Hepatocyte (in vitro differentiated cells): ENCODE results near the gene IGSF5. TPM values are rescaled to one million over a fixed set of nuclear protein-coding genes. Genes with fewer than 3 reads are reported as not detected.
A peak's percentile ranks its signal among the peaks of the same experiment; 100 is the strongest.
"Not testable (repeated sequence)": the region's sequence is repeated elsewhere in the genome, so short reads cannot be mapped to it uniquely, and the experiment has no call there.

ENCODE experiments used
- DNase-seq: peaks from one replicate; pipeline ENCODE4 v3.0.0-alpha.2; 2016; ENCODE audit warnings: low spot score
- H2AFZ ChIP-seq: fragments of 200-600 bp; sonication (generic); 2 replicates; pipeline ENCODE4 v1.6.0; 2016; ENCODE audit warnings: antibody characterized with exemption, mild to moderate bottlenecking
- H3K27ac ChIP-seq: fragments of 200-600 bp; sonication (generic); 2 replicates; pipeline ENCODE4 v1.5.1; 2016; ENCODE audit warnings: mild to moderate bottlenecking
- H3K27me3 ChIP-seq: fragments of 200-600 bp; sonication (generic); 2 replicates; pipeline ENCODE4 v1.6.1; 2016
- H3K36me3 ChIP-seq: fragments of 200-600 bp; sonication (generic); replicated peaks from 2 replicates; pipeline ENCODE4 v1.5.1; 2016; ENCODE audit warnings: low read depth; ENCODE audit not compliant: insufficient read depth
- H3K4me1 ChIP-seq: fragments of 200-600 bp; sonication (generic); 2 replicates; pipeline ENCODE4 v1.5.1; 2016; ENCODE audit warnings: mild to moderate bottlenecking, moderate library complexity; ENCODE audit not compliant: insufficient read depth
- H3K4me2 ChIP-seq: fragments of 200-600 bp; sonication (generic); 2 replicates; pipeline ENCODE4 v1.6.0; 2016
- H3K4me3 ChIP-seq: fragments of 200-600 bp; sonication (generic); 2 replicates; pipeline ENCODE4 v1.5.1; 2016; ENCODE audit warnings: mild to moderate bottlenecking
- H3K79me2 ChIP-seq: fragments of 200-600 bp; sonication (generic); 2 replicates; pipeline ENCODE4 v1.6.0; 2017; ENCODE audit warnings: mild to moderate bottlenecking
- H3K9me2 ChIP-seq: fragments of 200-600 bp; sonication (generic); replicated peaks from 2 replicates; pipeline ENCODE4 v1.6.0; 2017; ENCODE audit warnings: mild to moderate bottlenecking; ENCODE audit not compliant: insufficient read depth
- H3K9me3 ChIP-seq: fragments of 200-600 bp; sonication (generic); 2 replicates; pipeline ENCODE4 v1.5.1; 2016; ENCODE audit warnings: low read depth, mild to moderate bottlenecking
- H4K20me1 ChIP-seq: fragments of 200-600 bp; sonication (generic); 2 replicates; pipeline ENCODE4 v1.6.0; 2016; ENCODE audit warnings: mild to moderate bottlenecking; ENCODE audit not compliant: insufficient read depth, poor library complexity, severe bottlenecking
- CTCF ChIP-seq: fragments of 200-600 bp; sonication (generic); IDR thresholded peaks from 2 replicates; pipeline ENCODE4 v1.5.1; 2016; ENCODE audit warnings: antibody characterized with exemption, mild to moderate bottlenecking; ENCODE audit not compliant: poor library complexity
- EZH2 ChIP-seq: fragments of 200-600 bp; sonication (generic); IDR thresholded peaks from 2 replicates; pipeline ENCODE4 v1.6.1; 2016; ENCODE audit warnings: antibody characterized with exemption, mild to moderate bottlenecking, borderline replicate concordance
- EZH2phosphoT487 ChIP-seq: fragments of 200-600 bp; sonication (generic); IDR thresholded peaks from one replicate; pipeline ENCODE4 v1.6.1; 2018; ENCODE audit warnings: antibody characterized with exemption, mild to moderate bottlenecking, low read depth, moderate library complexity; ENCODE audit not compliant: unreplicated experiment, severe bottlenecking
- WGBS: methylation state at CpG from one replicate; pipeline ENCODE4 v1.1.6; 2016; ENCODE audit warnings: low lambda C conversion rate; ENCODE audit errors: missing lambda C conversion rate; 5-methylcytosine and 5-hydroxymethylcytosine counted together
- polyA plus RNA-seq: library from polyadenylated mRNA; unstranded; fragments of >200 nt; fragmentation: Nextera tagmentation; extraction: Ambion mirVana; gene quantifications from 2 replicates; pipeline ENCODE4 v1.2.1, GENCODE V29; 2016
- total RNA-seq: library from RNA; depleted of rRNA; stranded (reverse); fragments of >200 nt; gene quantifications from 2 replicates; pipeline ENCODE4 v1.2.3, GENCODE V29; 2014

Gene IGSF5
- total and polyA plus RNA-seq, 2 experiments from 2014 or later = 0.10 TPM; not detected in 1

GRCh38 chr21:39737376-39738000 is 7.5 kb upstream of the IGSF5 start:
- H3K9me3 ChIP-seq = no peaks in the 10 kb centered on the region
- WGBS = 84% methylated on average over 15 of the region's 15 CpGs

GRCh38 chr21:39738566-39738965 is 6.4 kb upstream of the IGSF5 start:
- DNase-seq = no peak
- Histone ChIP-seq H3K4me1 (no peaks in the 10 kb centered on the region), H3K4me2 (no peak overlapping the region), H3K9me3 (no peaks in the 10 kb centered on the region), H3K27me3 (no peaks in the 10 kb centered on the region), H3K9me2 (no peaks in the 10 kb centered on the region), H3K79me2 (no peaks in the 10 kb centered on the region), H2AFZ (no peak overlapping the region), H3K27ac (peak overlapping the region; percentile 60), H3K4me3 (no peak overlapping the region), H3K36me3 (no peaks in the 10 kb centered on the region), H4K20me1 (no peaks in the 10 kb centered on the region)
- no peak for TF ChIP-seq EZH2phosphoT487
- no peak for TF ChIP-seq CTCF
- no peak for TF ChIP-seq EZH2
- WGBS = 91% methylated on average over 6 of the region's 6 CpGs

More at GRCh38 chr21:39737376-39738000, 7.5 kb upstream of the IGSF5 start:
- Histone ChIP-seq H3K36me3 (no peaks in the 10 kb centered on the region), H2AFZ (no peak overlapping the region), H3K9me2 (no peaks in the 10 kb centered on the region), H3K79me2 (no peaks in the 10 kb centered on the region), H3K4me2 (no peak overlapping the region), H3K4me3 (no peak overlapping the region), H4K20me1 (no peaks in the 10 kb centered on the region), H3K27ac (peak overlapping the region; percentile 60), H3K27me3 (no peaks in the 10 kb centered on the region), H3K4me1 (no peaks in the 10 kb centered on the region)
- TF ChIP-seq EZH2 = no peak
- TF ChIP-seq CTCF = no peak
- TF ChIP-seq EZH2phosphoT487 = no peak
- DNase-seq = no peak

GRCh38 chr21:39739531-39739930 is 5.5 kb upstream of the IGSF5 start:
- not testable (repeated sequence) for H3K9me3 ChIP-seq, H3K27me3 ChIP-seq, H3K9me2 ChIP-seq, H3K4me3 ChIP-seq, H4K20me1 ChIP-seq, H3K36me3 ChIP-seq, DNase-seq, H2AFZ ChIP-seq, H3K27ac ChIP-seq, H3K4me1 ChIP-seq, H3K4me2 ChIP-seq, H3K79me2 ChIP-seq
- WGBS = 92% methylated on average over 5 of the region's 5 CpGs

GRCh38 chr21:39742561-39742960 is 2.4 kb upstream of the IGSF5 start:
- H3K9me2 ChIP-seq, H4K20me1 ChIP-seq, H3K79me2 ChIP-seq, H3K4me3 ChIP-seq, DNase-seq, H3K4me1 ChIP-seq, H2AFZ ChIP-seq, H3K9me3 ChIP-seq, H3K27ac ChIP-seq, H3K4me2 ChIP-seq, H3K36me3 ChIP-seq, H3K27me3 ChIP-seq: not testable (repeated sequence)
- WGBS = 67% methylated on average over 4 of the region's 4 CpGs

GRCh38 chr21:39745332-39745731 is 349 bp downstream of the IGSF5 start:
- H3K27ac ChIP-seq, H3K4me1 ChIP-seq, H4K20me1 ChIP-seq, H3K4me3 ChIP-seq, H3K27me3 ChIP-seq, H3K36me3 ChIP-seq, H3K79me2 ChIP-seq, H3K9me3 ChIP-seq, H3K4me2 ChIP-seq, DNase-seq, H3K9me2 ChIP-seq, H2AFZ ChIP-seq: not testable (repeated sequence)
- WGBS = 97% methylated on average over 8 of the region's 8 CpGs
